COLO668 (cell line): Measurements from ENCODE around the gene PCNP.
"Not testable (repeated sequence)": the region's sequence is repeated elsewhere in the genome, so short reads cannot be mapped to it uniquely, and the experiment has no call there.

Source experiments
- DNase-seq: peaks from one replicate; lab custom pipeline; 2025; ENCODE audit not compliant: unreplicated experiment; lab: John Stamatoyannopoulos, UW

The PCNP gene

GRCh38 chr3:101631098-101631796, 57.3 kb downstream of the PCNP start:
- no peak for DNase-seq

- not testable (repeated sequence) for DNase-seq
Measured at GRCh38 chr3:101631959-101632358, 58.0 kb downstream of the PCNP start.

DNA sequence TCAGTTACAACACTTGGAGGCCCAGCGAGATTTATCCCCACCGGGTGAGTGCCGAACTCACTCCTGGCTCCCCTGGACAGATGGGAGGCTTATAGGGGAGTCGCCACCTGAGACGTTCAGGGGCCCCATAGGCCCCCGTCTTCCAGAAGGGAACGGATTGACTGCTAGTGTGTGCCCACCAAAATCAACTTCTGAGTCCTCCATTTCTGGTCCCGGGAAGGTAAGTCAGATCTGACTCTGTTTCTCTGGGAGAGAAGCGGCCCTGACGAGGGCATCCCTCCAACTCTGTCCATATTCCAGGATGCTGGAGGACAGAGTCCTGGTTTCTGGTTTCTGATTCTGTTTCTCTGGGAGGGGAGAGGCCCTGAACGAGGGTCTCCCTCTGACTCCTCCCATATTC, 58.6 kb downstream of the PCNP start:
- DNase-seq: no peak

- DNase-seq: no peak
Measured at GRCh38 chr3:101633186-101633585, 59.2 kb downstream of the PCNP start.

DNA sequence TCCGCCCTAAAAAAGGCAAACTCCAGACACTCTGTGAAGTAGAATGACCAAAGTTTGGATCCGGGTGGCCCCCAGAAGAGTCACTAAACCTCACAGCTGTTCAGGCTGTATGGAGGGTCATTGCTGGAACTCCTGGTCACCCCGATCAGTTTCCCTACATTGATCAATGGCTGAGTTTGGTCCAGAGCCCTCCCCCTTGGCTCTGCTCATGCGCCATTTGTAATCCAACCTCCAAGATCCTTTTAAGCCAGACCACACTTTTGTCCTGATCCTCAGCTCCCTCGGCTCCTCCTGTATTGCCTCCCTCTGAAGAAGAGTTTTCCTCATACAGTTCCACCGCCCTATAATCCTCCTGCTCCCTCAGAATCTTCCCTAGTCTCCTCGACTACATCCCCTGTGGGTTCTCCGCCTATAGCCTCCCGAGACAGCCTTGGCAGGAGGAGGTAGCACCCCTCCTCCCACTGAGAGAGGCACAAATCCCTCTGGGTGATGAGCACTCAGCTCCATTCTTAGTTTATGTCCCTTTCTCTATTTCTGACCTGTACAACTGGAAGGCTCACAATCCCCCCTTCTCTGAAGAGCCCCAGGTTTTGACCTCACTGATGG, 60.7 kb downstream of the PCNP start:
- no peak for DNase-seq

DNA sequence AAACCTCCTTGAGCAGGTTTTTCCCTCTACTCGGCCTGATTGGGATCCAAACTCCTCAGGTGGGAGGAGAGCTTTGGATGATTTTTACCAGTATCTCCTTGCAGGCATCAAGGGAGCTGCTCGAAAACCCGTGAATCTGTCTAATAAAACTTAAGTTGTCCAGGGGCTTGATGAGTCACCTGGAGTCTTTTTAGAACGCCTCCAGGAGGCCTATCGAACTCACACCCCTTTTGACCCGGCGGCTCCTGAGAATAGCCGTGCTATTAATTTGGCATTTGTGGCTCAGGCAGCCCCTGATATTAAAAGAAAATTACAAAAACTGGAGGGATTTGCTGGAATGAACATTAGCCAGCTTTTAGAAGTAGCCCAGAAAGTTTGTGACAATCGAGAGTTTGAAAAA, 61.4 kb downstream of the PCNP start:
- DNase-seq: no peak

DNA sequence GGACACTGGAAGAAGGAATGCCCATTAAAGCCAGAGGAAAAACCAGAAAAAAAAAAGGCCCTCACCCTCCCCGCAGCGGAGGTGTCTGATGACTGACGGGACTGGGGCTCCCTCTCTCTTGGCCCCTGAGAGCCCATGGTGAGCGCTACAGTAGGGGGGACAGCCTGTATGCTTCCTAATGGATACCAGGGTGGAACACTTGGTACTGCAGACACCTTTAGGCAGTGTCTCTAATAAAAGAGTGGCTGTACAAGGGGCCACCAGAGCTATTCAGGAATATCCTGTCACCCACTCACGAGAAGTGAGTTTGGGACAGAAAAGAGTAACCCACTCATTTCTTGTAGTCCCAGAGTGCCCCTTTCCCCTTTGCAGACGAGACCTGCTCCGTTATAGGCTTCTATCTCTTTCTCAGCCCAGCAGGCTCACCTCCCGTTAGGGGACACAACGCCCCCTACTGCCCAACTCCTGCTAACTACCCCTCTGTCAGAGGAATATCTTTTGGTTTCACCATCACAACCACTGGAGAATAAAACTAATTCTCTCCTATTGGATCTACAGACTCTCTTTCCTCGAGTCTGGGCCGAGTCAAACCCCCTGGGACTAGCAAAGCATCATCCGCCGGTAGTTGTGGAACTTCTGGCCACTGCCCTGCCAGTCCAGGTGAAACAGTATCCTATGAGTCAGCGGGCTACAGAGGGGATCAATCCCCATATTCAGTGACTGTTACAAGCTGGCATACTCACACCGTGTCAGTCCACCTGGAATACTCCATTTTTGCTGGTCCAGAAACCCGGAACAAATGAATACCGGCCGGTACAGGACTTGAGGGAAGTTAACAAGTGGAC, 62.2 kb downstream of the PCNP start:
- peak; percentile 29 for DNase-seq

DNA sequence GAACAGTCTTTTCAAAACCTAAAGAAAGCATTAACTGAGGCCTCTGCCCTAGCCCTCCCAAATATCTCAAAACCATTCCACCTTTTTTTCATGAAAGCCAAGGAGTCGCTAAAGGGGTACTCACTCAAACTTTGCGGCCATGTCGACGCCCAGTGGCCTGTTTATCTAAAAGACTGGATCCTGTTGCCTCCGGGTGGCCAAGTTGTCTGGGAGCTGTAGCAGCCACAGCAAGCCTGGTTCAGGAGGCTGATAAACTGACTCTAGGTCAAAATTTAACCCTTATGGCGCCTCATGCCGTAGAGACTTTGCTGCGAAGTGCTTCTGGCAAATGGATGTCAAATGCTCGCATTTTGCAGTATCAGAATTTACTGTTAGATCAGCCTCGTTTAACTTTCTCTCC, 63.5 kb downstream of the PCNP start:
- no peak for DNase-seq

DNA sequence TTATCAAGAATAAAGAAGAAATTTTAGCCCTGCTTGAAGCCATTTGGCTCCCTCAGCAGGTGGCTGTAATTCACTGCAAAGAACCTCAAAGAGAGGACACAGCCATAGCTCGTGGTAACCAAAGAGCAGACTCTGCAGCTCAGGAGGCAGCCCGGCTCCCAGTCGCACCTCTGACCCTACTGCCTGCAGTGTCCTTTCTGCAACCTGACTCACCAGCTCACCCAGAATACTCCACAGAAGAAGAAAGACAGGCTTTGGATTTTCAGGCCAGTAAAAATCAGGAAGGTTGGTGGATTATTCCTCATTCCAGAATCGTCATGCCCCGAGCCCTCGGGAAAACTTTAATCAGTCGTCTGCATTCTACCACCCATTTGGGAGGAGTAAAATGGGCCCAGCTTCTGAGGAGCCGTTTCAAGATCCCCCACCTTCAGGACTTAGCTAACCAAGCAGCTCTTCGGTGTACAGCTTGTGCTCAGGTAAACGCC, 64.3 kb downstream of the PCNP start:
- DNase-seq: no peak

DNA sequence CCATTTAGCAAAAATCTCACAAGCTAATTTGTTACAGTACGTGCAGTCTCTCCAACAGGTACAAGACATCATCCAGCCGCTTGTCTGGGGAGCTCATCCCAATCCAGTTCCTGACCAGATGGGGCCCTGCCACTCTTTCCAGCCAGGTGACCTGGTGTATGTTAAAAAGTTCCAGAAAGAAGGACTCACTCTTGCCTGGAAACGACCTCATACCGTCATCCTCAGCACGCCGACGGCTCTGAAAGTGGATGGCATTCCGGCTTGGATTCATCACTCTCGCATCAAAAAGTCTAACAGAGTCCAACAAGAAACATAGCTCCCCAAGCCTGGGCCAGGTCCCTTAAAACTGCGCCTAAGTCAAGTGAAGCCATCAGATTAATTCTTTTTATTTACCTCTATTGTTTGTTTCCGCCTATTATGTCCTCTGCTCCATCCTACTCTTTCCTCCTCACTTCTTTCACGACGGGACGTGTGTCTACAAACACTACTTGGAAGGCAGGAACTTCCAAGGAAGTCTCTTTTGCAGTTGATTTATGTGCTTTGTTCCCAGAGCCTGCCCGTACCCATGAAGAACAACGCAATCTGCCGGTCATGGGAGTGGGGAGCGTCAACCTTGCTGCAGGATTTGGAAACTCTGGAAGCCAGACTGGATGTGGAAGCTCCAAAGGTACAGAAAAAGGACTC, 65.4 kb downstream of the PCNP start:
- DNase-seq: no peak

GRCh38 chr3:101640256-101640655, 66.3 kb downstream of the PCNP start:
- DNase-seq: no peak

DNA sequence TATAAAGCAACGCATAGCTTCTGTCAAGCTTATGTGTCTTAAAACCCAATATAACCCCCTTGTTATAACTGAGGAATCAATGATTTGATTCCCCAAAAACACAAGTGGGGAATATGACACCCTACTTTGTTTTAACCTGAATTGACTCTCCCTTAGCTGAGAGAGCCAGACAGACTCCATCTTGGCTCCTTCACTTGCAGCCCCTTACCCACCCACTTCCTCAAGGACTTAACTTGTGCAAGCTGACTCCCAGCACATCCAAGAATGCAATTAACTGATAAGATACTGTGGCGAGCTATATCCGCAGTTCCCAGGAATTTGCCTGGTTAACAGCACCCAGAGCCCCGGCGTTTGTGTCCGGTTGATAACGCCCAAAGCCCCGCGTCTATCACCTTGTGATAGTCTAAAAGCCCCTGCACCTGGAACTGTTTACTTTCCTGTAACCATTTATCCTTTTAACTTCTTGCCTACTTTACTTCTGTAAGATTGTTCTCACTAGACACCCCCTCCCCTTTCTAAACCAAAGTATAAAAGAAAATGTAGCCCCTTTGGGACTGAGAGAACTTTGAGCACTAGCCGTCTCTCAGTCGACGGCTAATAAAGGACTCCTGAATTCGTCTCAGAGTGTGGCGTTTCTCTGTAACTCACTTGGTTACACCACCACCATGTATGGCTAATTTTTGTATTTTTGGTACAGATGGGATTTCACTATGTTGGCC, 67.6 kb downstream of the PCNP start:
- DNase-seq: not testable (repeated sequence)

GRCh38 chr3:101642441-101642840, 68.5 kb downstream of the PCNP start:
- no peak for DNase-seq

DNA sequence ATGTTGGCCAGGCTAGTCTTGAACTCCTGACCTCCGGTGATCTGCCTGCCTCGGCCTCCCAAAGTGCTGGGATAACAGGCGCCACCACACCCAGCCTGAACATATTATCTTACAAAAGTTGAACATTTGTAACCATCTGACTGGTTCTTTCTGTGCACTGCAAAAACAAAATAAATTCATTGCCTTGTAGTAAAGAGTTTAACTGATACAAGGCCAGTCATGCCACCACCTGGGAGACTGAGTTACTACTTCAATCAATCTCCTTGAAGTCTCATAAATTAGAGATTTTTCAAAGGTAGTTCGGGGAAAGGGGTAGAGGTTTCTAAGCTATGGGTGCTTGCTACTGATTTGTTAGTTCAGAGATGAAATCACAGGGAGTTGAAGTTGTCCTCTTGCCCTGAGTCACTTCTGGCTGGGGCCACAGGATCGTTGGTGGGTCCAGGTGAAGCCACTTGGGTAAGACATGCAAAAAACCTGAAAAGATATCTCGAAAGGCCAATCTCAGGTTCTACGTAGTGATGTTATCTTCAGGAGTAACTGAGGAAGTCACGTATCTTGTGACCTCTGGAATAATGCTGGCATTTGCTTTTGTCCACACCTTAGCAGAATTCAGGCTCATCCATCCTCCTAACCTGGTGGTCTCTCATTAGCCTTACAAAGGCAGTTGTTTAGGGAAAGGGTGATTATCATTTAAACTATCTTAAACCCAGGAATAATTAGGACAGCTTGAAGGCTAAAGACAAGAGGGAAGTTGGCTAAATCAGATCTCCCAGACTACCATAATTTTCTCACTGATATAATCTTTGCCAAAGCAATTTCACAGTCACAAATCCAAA, 69.2 kb downstream of the PCNP start:
- no peak for DNase-seq
